GM20431 (cell line): ENCODE measurements around the gene GRM5.
"Not testable (repeated sequence)": the region's sequence is repeated elsewhere in the genome, so short reads cannot be mapped to it uniquely, and the experiment has no call there.

Experiments
- in situ Hi-C: fragments of 300-500 bp; cut with MseI, MboI; formaldehyde crosslinking; loops from one replicate; pipeline ENCODE4 v1.15.0; 2020; ENCODE audit warnings: low sequenced_read_pairs; ENCODE audit not compliant: unreplicated experiment

Gene GRM5

GRCh38 chr11:88978992-88979391, 86.8 kb downstream of the GRM5 start:
- in situ Hi-C loops: not testable (repeated sequence)

- in situ Hi-C loops: not testable (repeated sequence)
Measured at GRCh38 chr11:88975441-88975840, 90.3 kb downstream of the GRM5 start.

- in situ Hi-C loops: no loop called here
Measured at GRCh38 chr11:88972210-88972609, 93.6 kb downstream of the GRM5 start.

GRCh38 chr11:88961621-88962020, 104.2 kb downstream of the GRM5 start:
- in situ Hi-C loops: not testable (repeated sequence)

- in situ Hi-C loops: not testable (repeated sequence)
Measured at GRCh38 chr11:88959857-88960256, 105.9 kb downstream of the GRM5 start.

- in situ Hi-C loops: no loop called here
Measured at GRCh38 chr11:88950975-88951374, 114.8 kb downstream of the GRM5 start.

- in situ Hi-C loops: not testable (repeated sequence)
Measured at GRCh38 chr11:88948908-88949307, 116.9 kb downstream of the GRM5 start.

GRCh38 chr11:88947843-88948572, 117.8 kb downstream of the GRM5 start:
- in situ Hi-C loops: not testable (repeated sequence)

- in situ Hi-C loops: not testable (repeated sequence)
Measured at GRCh38 chr11:88929665-88930064, 136.1 kb downstream of the GRM5 start.

GRCh38 chr11:88917065-88917464, 148.7 kb downstream of the GRM5 start:
- in situ Hi-C loops: not testable (repeated sequence)

GRCh38 chr11:88909500-88909899, 156.3 kb downstream of the GRM5 start:
- in situ Hi-C loops: no loop called here

- in situ Hi-C loops: not testable (repeated sequence)
Measured at GRCh38 chr11:88901436-88901835, 164.3 kb downstream of the GRM5 start.

GRCh38 chr11:88888855-88889254, 176.9 kb downstream of the GRM5 start:
- in situ Hi-C loops: not testable (repeated sequence)

- in situ Hi-C loops: no loop called here
Measured at GRCh38 chr11:88886796-88887195, 179.0 kb downstream of the GRM5 start.

- in situ Hi-C loops: not testable (repeated sequence)
Measured at GRCh38 chr11:88882800-88883199, 183.0 kb downstream of the GRM5 start.

- in situ Hi-C loops: no loop called here
Measured at GRCh38 chr11:88861618-88862017, 204.2 kb downstream of the GRM5 start.

GRCh38 chr11:88860431-88860830, 205.4 kb downstream of the GRM5 start:
- in situ Hi-C loops: not testable (repeated sequence)

- in situ Hi-C loops: not testable (repeated sequence)
Measured at GRCh38 chr11:88853963-88854362, 211.8 kb downstream of the GRM5 start.

- in situ Hi-C loops: not testable (repeated sequence)
Measured at GRCh38 chr11:88851547-88851946, 214.2 kb downstream of the GRM5 start.

GRCh38 chr11:88849773-88850172, 216.0 kb downstream of the GRM5 start:
- in situ Hi-C loops: not testable (repeated sequence)

GRCh38 chr11:88849368-88849767, 216.4 kb downstream of the GRM5 start:
- in situ Hi-C loops: no loop called here

- in situ Hi-C loops: not testable (repeated sequence)
Measured at GRCh38 chr11:88846266-88846665, 219.5 kb downstream of the GRM5 start.
